HuH-7 (cell line): ENCODE data around the gene LAMB1.
"Not testable (repeated sequence)": the region's sequence is repeated elsewhere in the genome, so short reads cannot be mapped to it uniquely, and the experiment has no call there.

ENCODE experiments used
- DNase-seq: peaks from one replicate; pipeline ENCODE4 v3.0.0; 2011; ENCODE audit warnings: low spot score

LAMB1 gene

GRCh38 chr7:107971613-107972012 is 31.3 kb downstream of the LAMB1 start:
- DNase-seq: no peak

- DNase-seq: no peak
These were observed 31.9 kb downstream of the LAMB1 start for GRCh38 chr7:107971100-107971499.

- no peak for DNase-seq
These were observed 33.1 kb downstream of the LAMB1 start for GRCh38 chr7:107969856-107970255.

GRCh38 chr7:107968449-107968848 is 34.5 kb downstream of the LAMB1 start:
- DNase-seq: no peak

- DNase-seq: peak; percentile 45
These were observed 35.5 kb downstream of the LAMB1 start for GRCh38 chr7:107967420-107967819.

- DNase-seq: no peak
These were observed 36.2 kb downstream of the LAMB1 start for GRCh38 chr7:107966711-107967110.

GRCh38 chr7:107964510-107964909 is 38.5 kb downstream of the LAMB1 start:
- no peak for DNase-seq

- no peak for DNase-seq
These were observed 40.1 kb downstream of the LAMB1 start for GRCh38 chr7:107962817-107963216.

GRCh38 chr7:107961405-107961804 is 41.6 kb downstream of the LAMB1 start:
- DNase-seq: no peak

- DNase-seq: no peak
These were observed 42.7 kb downstream of the LAMB1 start for GRCh38 chr7:107960272-107960671.

- DNase-seq: no peak
These were observed 43.4 kb downstream of the LAMB1 start for GRCh38 chr7:107959527-107959898.

GRCh38 chr7:107958764-107959526 is 44.0 kb downstream of the LAMB1 start:
- DNase-seq: no peak

- no peak for DNase-seq
These were observed 45.5 kb downstream of the LAMB1 start for GRCh38 chr7:107957436-107957835.

GRCh38 chr7:107956950-107957349 is 46.0 kb downstream of the LAMB1 start:
- DNase-seq: not testable (repeated sequence)

- DNase-seq: no peak
These were observed 47.6 kb downstream of the LAMB1 start for GRCh38 chr7:107955394-107955793.

- no peak for DNase-seq
These were observed 49.0 kb downstream of the LAMB1 start for GRCh38 chr7:107953924-107954303.

- DNase-seq: no peak
These were observed 49.6 kb downstream of the LAMB1 start for GRCh38 chr7:107953265-107953923.

- DNase-seq: no peak
These were observed 51.1 kb downstream of the LAMB1 start for GRCh38 chr7:107951896-107952295.

- DNase-seq: no peak
These were observed 51.7 kb downstream of the LAMB1 start for GRCh38 chr7:107951172-107951787.

GRCh38 chr7:107949443-107949935 is 53.5 kb downstream of the LAMB1 start:
- DNase-seq: no peak

GRCh38 chr7:107948645-107949442 is 54.1 kb downstream of the LAMB1 start:
- DNase-seq: no peak

- DNase-seq: no peak
These were observed 56.1 kb downstream of the LAMB1 start for GRCh38 chr7:107946881-107947280.
